Stimulated activated CD8-positive, alpha-beta memory T cell treated with anti-CD3 and anti-CD28 coated beads, Interleukin-7, amount 100 ng/mL, for 24 hours (primary cell): ENCODE measurements around the gene TBC1D24.
"Not testable (repeated sequence)": the region's sequence is repeated elsewhere in the genome, so short reads cannot be mapped to it uniquely, and the experiment has no call there.

Source experiments
- DNase-seq: peaks from one replicate; pipeline ENCODE4 v3.0.0-alpha.2; 2020; ENCODE audit warnings: low read depth

TBC1D24 gene

GRCh38 chr16:2533142-2533755 lies 58.3 kb downstream of the TBC1D24 start:
- not testable (repeated sequence) for DNase-seq

- DNase-seq, result no peak
These were observed 59.0 kb downstream of the TBC1D24 start for GRCh38 chr16:2533912-2534311.

GRCh38 chr16:2534335-2534734 lies 59.4 kb downstream of the TBC1D24 start:
- not testable (repeated sequence) for DNase-seq

- DNase-seq, result no peak
These were observed 60.7 kb downstream of the TBC1D24 start for GRCh38 chr16:2535625-2536013.

GRCh38 chr16:2537451-2538379 lies 62.8 kb downstream of the TBC1D24 start, which contains the start of gene PDPK1:
PDPK1 (plus strand) TSS chr16:2538021; CDS start chr16:2538113, 92 bp downstream.
- DNase-seq, result peak; percentile 74

GRCh38 chr16:2539192-2539844 lies 64.4 kb downstream of the TBC1D24 start:
- not testable (repeated sequence) for DNase-seq

GRCh38 chr16:2539845-2540458 lies 65.0 kb downstream of the TBC1D24 start:
- DNase-seq, result not testable (repeated sequence)

- DNase-seq, result not testable (repeated sequence)
These were observed 66.0 kb downstream of the TBC1D24 start for GRCh38 chr16:2540912-2541311.

GRCh38 chr16:2541409-2541808 lies 66.5 kb downstream of the TBC1D24 start:
- DNase-seq, result not testable (repeated sequence)

GRCh38 chr16:2543771-2544170 lies 68.8 kb downstream of the TBC1D24 start:
- DNase-seq, result not testable (repeated sequence)

GRCh38 chr16:2550283-2550878 lies 75.5 kb downstream of the TBC1D24 start:
- DNase-seq, result not testable (repeated sequence)

GRCh38 chr16:2551420-2551889 lies 76.5 kb downstream of the TBC1D24 start:
- not testable (repeated sequence) for DNase-seq

- not testable (repeated sequence) for DNase-seq
These were observed 79.9 kb downstream of the TBC1D24 start for GRCh38 chr16:2554709-2555425.
